ENCODE measurements around the gene PSMA2.
"Not testable (repeated sequence)": the region's sequence is repeated elsewhere in the genome, so short reads cannot be mapped to it uniquely, and the experiment has no call there.

The PSMA2 gene

GRCh38 chr7:42900842-42901241 lies 31.1 kb downstream of the PSMA2 start:
- no peak for DNase-seq

- DNase-seq: no peak
These were observed 38.4 kb downstream of the PSMA2 start for GRCh38 chr7:42893346-42894240.

GRCh38 chr7:42886893-42887505 lies 45.0 kb downstream of the PSMA2 start:
- no peak for DNase-seq

- no peak for DNase-seq
These were observed 45.8 kb downstream of the PSMA2 start for GRCh38 chr7:42886129-42886528.

- not testable (repeated sequence) for DNase-seq
These were observed 46.8 kb downstream of the PSMA2 start for GRCh38 chr7:42885183-42885582.

- DNase-seq: peak; percentile 7
These were observed 48.0 kb downstream of the PSMA2 start for GRCh38 chr7:42883950-42884349.

GRCh38 chr7:42880392-42880791 lies 51.6 kb downstream of the PSMA2 start:
- DNase-seq: no peak

GRCh38 chr7:42878303-42878702 lies 53.7 kb downstream of the PSMA2 start:
- no peak for DNase-seq

- no peak for DNase-seq
These were observed 54.1 kb downstream of the PSMA2 start for GRCh38 chr7:42877862-42878261.

- peak; percentile 30 for DNase-seq
These were observed 55.5 kb downstream of the PSMA2 start for GRCh38 chr7:42876182-42877068.

GRCh38 chr7:42869131-42870020 lies 62.6 kb downstream of the PSMA2 start:
- no peak for DNase-seq

GRCh38 chr7:42868480-42868879 lies 63.5 kb downstream of the PSMA2 start:
- no peak for DNase-seq

Measured in NCI-H2171 treated with DMSO at 0.1 percent for 48 hours (cell line).